CD4-positive, alpha-beta T cell treated with Interleukin-15 for 4 hours (primary cell): ENCODE measurements around the gene NXPH3.
"Not testable (repeated sequence)": the region's sequence is repeated elsewhere in the genome, so short reads cannot be mapped to it uniquely, and the experiment has no call there.

ENCODE experiments used
- DNase-seq: peaks from one replicate; pipeline ENCODE4 v3.0.0-alpha.2; 2020; ENCODE audit warnings: low spot score

NXPH3 gene

DNA sequence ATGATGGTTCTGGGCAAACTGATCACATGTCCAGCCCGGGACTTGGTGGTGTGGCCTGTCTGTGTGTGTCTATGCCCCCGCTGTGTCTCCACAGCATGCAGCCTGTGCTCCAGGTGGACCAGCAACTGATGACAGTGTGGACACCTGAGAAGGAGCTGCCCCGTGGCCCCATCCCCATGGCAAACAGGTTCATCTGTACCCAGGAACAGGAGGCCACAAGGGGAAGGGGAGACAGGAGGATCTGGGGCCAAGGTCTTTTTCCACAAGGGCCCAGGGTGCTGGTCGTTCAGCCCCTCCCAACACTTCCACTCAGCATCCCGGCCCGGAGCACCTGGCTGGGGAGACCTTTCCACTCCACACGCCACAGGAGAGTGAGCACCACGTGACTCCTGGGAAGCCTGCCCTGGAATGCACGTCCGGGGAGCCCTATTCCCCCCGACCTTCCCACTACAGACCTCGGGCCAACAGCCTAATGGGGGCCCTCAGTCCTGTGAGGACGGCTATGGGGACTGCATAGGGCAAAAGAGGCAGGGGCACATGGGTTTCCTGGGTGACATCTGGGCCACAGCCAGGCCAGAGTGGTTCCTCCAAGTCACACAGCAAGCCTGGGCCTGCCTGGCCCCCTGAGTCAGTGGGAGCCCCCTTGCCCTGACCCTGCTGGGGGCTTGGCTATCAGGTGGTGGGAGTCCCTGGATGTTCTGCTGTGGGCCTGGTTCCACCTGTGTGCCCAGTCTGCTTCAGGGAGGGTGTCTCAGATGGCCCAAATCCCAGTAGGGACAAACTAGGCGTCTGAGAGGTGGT lies 20.8 kb upstream of the NXPH3 start:
- DNase-seq, result no peak

GRCh38 chr17:49555495-49556222 lies 20.0 kb upstream of the NXPH3 start:
- DNase-seq, result no peak

- DNase-seq, result peak; percentile 81
Observed at GRCh38 chr17:49556223-49556943, 19.3 kb upstream of the NXPH3 start.

- peak; percentile 45 for DNase-seq
Observed at GRCh38 chr17:49557312-49558024, 18.2 kb upstream of the NXPH3 start.

GRCh38 chr17:49564638-49565037 lies 11.0 kb upstream of the NXPH3 start:
- DNase-seq, result no peak

DNA sequence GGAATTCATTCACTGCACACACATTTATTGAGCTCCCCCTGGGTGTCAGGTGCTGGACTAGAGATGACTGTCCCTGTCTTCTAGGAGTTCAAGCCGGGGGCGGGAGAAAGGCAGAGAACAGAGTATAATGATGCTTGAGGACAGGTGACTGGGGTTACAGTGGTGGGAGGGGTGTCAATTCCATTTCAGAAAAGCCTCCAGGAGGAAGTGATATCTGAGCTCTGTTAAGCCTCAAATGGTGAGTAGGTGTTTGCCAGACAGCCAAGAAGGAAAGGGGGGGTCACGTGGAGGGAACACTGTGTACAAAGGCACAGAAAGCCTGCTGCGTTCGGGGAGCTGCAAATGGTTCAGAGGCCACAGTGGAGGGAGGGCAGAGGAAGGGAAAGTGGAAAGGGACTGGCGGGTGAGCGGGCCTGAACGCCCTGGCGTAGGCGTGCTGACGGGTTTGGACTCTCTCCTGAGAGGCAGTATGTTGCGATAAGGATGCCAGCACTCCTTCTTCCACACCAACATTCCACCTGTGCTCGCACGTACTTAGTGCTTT lies 9.7 kb upstream of the NXPH3 start:
- no peak for DNase-seq

DNA sequence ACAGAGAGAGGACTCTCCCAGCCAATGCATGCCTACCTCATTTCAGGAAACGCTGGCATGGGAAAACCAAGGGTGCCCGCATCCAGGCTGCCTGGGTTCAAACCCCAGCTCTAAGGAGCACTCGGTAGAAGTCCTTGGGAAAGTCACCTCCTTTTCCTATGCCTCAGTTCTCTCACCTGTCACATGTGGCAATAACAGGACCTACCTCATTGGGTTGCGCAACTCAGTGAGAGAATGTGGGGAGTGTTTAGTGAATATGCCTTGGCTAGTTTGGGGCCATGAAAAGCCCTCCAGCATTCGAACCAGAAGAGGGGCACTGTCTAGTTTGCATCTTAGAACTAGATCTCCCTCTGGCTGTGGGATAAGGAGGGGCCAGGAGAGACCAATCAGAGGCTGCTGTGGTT lies 9.0 kb upstream of the NXPH3 start:
- DNase-seq, result no peak

GRCh38 chr17:49567104-49567521 lies 8.6 kb upstream of the NXPH3 start:
- no peak for DNase-seq

- DNase-seq, result peak; percentile 81
Observed at GRCh38 chr17:49567871-49568694, 7.6 kb upstream of the NXPH3 start.

- not testable (repeated sequence) for DNase-seq
Observed at GRCh38 chr17:49568695-49569047, 7.0 kb upstream of the NXPH3 start.

- no peak for DNase-seq
Observed at GRCh38 chr17:49570540-49571242, 5.0 kb upstream of the NXPH3 start.

- DNase-seq, result no peak
Observed at GRCh38 chr17:49571283-49571682, 4.4 kb upstream of the NXPH3 start.

DNA sequence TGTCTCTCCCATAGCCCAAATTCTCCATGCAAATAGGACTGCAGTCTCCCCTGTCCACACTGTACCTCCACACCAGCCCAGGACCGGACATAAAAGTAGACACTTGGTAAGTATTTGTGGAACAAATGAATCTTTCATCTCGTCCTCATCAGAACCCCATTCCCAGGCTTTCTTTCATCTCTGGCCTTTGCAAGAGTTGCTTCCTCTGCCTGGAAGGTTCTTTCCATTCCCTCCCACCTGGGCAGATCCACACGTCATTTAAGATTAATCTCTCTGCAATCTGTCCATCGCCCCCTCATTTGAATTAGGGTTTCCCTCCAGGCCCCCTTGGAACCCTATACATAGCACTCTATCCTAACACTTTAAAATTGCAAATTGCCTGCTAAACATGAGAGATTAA lies 3.9 kb upstream of the NXPH3 start:
- no peak for DNase-seq

DNA sequence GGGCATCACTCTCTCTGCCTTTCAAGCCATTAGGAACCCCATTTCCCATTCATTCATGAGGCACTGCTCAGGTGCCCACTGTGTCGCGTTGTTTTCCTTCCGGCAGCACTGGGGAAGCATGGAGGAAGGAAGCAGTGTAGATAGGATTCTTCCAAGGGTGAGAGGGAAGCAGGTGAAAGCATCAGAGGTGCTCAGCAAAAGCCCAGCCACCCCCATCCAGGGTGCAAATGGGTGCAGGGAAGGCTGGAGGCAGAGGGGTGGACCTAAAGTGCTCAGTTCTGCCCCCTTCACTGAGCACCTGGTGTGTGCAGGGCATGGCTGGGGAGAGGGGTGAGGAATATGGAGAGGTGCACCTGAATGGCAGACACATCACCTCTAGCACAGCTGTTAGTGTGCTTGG lies 3.4 kb upstream of the NXPH3 start:
- no peak for DNase-seq

DNA sequence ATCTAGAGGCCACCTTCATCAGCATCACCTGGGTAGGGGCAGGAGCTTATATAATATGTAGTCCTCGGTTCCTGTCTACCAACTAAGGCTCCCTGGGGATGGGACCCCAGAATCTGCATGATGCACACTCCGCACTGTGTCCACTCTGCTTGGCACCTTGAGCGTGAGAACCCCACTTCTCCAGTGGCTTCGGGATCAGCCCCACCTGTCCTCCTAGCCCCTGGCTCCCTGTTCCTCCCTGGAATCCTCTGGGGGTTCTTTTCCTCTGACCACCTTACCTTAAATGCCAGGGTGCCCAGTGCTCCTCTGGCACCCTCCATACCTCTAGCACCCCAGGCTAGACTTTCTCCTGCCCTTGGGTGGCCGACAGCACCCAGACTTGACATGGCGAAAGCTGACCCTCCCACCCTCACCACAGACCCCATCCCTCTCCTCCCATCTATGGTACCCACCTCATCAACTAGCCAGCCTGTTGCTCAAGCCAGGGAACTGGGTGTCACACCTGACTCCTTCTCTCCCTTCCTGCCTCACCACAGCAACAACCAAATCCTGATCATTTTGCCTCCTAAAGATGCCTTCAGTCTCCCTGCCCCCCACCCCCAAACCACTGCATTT lies 2.8 kb upstream of the NXPH3 start:
- DNase-seq, result no peak

GRCh38 chr17:49573510-49574322 lies 2.0 kb upstream of the NXPH3 start:
- DNase-seq, result no peak

DNA sequence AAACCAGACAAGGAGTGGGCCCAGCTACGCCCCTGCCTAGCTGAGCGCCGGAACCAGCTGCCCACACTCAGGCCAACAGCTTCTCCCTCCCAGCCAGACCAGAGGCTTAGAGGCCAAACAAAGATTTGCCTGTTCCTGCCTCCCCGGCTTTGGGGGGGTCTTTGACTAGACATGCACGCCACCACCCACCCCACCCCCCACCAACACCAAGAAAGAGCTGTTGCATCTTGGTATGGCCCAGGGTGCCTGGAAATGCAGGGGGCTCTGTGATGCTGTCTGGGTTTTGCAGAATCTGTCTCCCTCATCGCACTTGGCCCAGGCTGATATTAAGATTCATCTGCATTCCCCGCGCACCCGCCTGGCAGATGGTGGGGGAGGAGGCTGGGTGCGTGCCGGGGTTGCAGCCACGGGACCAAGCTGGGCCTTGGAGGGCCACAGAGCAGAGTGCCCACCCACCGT lies 1.3 kb upstream of the NXPH3 start:
- no peak for DNase-seq

GRCh38 chr17:49574945-49575678 lies 559 bp upstream of the NXPH3 start:
- no peak for DNase-seq
